SK-N-MC (cell line): ENCODE results near the gene KCTD16.

ENCODE experiments used
- EZH2 ChIP-seq: fragments of 200-600 bp; sonication (generic); IDR thresholded peaks from one replicate; pipeline ENCODE4 v1.6.1; 2017; ENCODE audit warnings: antibody characterized with exemption
- FOXP2 ChIP-seq: optimal IDR thresholded peaks from 2 replicates; pipeline ENCODE3; 2011; ENCODE audit warnings: mild to moderate bottlenecking, moderate library complexity; ENCODE audit not compliant: insufficient read depth; ENCODE audit errors: extremely low read length, control extremely low read depth
- POLR2AphosphoS5 ChIP-seq: IDR thresholded peaks from 2 replicates; pipeline ENCODE4 v1.6.1; 2012; ENCODE audit warnings: mild to moderate bottlenecking, low read depth, low read length, borderline replicate concordance

DNA sequence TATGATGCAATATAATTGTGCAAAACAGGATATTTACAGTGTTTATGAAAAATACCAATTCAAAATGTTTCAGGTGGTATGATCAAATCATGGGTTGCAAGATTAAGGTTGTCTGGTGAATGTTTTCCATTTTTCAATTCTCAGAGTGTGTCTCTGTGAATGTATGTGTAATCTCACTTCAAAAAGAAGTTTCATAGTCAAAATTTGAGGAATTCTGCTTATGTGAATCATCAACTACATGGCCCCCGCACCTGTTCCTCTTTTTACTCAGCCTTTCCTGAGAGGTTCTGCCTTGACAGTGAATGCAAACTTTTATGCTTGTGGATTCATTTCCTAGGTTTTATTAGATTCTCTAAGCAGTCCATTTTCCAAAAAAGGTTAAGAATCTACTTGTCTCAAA, 32.1 kb downstream of the KCTD16 start:
- no peak for TF ChIP-seq EZH2
- TF ChIP-seq POLR2AphosphoS5: no peak
- no peak for TF ChIP-seq FOXP2
